HG03469 (cell line): ENCODE measurements around the gene SLC25A20.
"Not testable (repeated sequence)": the region's sequence is repeated elsewhere in the genome, so short reads cannot be mapped to it uniquely, and the experiment has no call there.

Experiments
- ATAC-seq: cut with Tn5 transposase; IDR thresholded peaks from one replicate; pipeline ENCODE4 v1.9.1; 2021; ENCODE audit warnings: mild to moderate bottlenecking, moderate library complexity, moderate number of reproducible peaks; ENCODE audit not compliant: unreplicated experiment

SLC25A20 gene

DNA sequence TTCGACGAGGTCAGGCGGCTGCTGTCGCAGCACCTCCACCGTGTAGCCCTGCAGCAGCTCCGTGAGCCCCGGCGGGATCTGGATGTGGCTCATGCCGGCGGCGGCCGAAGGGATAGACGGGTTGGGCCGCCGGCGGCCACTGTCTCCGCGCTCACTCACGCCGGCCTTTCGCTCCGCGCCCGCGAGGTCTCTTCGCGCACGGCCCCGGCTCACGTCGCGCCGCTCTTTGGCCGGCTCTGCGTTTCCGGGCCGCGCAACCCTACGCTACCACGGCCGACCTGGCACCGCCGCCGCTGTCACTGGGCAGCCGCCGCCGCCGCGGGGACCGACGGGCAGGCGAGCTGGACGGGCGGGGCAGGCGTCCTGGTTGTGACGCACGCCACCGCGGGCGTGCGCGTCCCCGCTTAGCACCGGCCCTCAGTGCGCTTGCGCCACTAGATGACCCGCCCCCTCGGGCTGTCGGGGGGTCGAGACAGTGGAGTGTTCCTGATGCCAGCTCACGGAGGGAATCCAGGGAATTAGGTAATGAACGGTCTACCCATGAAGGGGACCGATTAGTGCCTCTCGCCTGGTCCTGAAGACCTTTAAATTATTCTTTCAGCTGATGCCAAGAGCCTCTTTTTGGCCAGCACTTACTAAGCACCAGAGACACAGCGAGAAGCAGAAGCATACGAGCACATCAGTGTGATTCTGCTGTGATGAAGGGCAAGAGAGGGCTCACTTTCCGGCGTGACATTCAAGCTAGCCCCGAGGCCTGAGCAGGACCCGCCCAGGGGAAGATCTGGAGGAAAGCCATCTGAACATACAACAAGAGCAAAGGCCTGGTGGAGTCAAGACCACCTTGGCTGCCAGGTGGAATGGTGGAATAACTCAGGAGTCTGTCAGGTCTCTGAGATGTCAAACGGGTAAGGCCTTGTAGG is 50.9 kb downstream of the SLC25A20 start, which contains the start of gene PRKAR2A:
PRKAR2A (minus strand) TSS at position 371 of the 920 bp plus-strand sequence; CDS start at position 93, 278 bp downstream.
- ATAC-seq: peak; percentile 74

DNA sequence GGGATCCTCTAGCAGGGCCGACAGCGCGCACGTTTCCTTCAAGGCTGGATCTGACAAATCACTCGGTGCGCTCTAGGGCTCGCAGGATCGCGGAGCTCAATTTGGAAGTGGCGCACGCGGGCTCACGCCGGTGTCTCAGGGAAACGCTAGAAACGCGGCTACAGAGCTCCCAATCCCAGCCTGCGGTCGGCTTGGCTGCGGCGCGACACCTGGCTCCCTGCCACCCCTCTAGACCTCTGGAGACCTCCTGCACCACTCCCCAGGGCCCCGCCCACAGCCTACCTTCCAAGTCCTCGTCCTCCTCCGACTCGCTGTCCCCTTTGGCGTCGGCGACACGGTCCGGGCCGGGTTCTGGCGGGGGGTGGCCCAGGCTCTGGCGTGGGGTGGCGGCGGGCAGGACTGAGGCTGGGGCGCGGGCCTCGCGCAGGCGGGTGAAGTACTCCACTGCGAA is 51.6 kb downstream of the SLC25A20 start:
- ATAC-seq: peak; percentile 15

DNA sequence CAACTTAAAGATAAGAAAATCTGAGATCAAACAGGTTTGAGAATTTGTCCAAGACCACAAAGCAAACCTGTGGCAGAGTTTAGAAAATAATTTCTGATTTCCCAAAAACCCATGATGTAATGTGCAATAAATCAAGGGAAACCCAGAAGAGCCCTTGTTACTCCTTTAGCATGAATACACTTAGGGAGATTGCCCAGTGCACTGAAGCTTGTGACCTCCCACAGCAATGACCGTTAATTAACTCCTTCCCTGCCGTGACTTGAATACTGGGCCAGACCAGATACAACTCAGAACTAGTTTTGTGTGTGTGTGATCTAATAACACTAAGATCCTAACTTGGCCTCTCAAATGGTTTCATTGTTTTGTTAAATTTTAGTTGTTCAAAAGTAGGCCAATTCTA is 53.5 kb downstream of the SLC25A20 start:
- no peak for ATAC-seq

DNA sequence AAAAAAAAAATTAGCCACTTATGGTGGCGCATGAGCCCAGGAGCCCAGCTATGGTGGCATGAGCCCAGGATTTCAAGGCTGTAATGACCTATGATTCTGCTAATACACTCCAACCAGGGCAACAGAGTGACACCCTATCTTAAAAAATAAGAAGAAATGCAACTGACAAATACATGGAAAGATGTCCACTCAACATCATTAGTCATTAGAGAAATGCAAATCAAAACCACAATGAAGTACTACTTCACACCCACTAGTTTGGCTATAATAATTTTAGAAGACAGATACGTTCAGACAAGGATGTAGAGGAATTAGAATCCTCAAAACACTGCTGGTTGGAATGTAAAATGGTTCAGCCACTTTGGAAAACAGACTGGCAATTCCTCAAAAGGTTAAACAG is 61.5 kb downstream of the SLC25A20 start:
- no peak for ATAC-seq

DNA sequence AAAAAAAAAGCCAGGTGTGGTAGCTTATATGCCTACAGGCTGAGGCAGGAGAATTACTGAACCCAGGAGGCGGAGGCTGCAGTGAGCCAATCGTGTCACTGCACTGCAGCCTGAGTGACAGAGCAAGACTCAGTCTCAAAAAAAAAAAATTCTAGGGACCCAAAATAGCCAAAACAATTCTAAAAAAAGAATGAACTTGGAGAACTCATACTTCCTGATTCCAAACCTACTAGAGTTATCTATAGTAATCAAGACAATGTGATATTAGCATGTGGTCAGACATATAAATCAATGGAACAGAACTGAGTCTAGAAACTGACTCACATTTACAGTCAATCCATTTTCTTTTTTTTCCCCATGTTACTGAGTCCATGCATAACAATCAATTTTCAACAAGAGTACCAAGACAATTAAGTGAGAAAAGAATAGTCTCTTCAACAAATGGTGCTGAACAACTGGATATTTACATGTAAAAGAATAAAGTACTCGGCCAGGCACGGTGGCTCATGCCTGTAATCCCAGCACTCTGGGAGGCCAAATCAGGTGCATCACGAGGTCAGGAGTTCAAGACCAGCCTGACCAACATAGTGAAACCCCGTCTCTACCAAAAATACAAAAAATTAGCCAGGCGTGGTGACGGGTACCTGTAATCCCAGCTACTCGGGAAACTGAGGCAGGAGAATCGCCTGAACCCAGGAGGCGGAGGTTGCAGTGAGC is 62.9 kb downstream of the SLC25A20 start:
- no peak for ATAC-seq

DNA sequence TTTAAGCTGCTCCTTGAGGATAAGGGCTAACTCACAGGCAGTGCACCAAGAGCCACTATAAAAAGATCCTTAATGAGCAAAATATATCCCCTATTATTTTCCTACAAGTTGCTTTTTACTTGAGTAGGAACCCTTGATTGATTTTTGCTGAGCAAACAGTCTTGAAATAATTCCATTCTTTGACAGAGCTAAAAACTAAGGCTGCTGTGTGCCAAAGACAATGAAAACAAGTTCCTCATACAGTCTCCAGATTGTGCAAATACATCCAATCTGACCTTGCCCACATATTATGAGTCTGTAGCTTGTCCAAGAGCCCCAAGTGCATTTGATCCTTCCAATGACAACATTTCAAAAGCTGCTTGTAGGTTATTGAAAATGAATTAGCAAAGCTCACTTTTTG is 66.0 kb downstream of the SLC25A20 start:
- ATAC-seq: no peak

DNA sequence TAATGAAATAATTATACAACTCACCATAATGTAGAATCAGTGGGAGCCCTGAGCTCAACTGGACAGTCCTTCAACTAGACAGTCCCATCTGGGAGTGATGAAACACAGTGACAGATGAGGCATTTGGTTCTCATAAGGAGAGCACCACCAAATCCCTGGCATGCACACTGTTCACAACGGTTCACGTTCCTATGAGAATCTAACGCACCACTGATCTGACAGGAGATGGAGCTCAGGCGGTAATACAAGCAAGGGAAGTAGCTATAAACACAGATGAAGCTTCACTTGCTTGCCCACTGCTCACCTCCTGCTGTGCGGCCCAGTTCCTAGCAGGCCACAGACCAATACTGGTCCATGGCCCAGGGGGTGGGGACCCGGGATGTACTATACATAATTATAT is 68.0 kb downstream of the SLC25A20 start:
- ATAC-seq: no peak

DNA sequence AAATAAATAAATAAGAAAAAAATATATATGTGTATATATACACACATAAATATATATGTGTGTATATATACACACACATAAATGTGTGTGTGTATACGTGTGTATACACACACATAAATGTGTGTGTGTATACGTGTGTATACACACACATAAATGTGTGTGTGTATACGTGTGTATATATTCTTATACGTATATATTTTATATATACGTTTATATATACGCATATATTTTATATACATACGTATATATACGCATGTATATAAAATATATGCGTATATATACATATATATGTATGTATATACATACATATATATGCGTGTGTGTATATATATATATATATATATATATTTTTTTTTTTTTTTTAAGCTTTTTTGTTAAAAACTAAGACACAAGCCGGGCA is 69.2 kb downstream of the SLC25A20 start:
- ATAC-seq: not testable (repeated sequence)

DNA sequence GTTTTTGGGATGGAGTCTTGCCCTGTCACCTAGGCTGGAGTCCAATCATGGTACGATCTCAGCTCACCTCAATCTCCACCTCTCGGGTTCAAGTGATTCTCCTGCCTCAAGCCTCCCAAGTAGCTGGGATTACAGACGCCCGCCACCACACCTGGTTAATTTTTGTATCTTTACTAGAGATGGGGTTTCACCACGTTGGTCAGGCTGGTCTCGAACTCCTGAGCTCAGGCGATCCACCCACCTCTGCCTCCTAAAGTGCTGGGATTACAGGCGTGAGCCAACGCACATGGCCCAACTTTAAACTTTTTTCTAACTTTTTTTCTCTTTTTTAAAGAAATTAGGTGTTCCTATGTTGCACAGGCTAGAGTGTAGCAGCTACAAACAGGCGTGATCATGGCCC is 70.8 kb downstream of the SLC25A20 start:
- not testable (repeated sequence) for ATAC-seq

DNA sequence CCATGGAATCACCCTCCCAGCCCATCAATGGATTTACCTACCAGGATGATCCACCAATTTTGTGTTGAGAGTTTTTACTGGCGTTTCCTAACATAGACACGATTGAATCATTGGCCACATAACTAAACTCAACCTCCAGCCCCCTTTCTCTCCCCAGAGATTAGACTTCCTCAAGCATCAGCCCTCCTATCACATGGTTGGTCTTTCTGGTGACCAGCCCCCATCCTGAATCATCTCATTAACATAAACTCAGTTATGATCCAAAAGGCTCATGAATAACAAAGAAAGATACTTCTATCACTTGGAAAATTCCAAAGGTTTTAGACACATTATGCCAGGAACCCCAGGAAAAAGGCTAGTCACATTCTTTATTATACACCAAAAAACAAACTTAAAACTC is 72.2 kb downstream of the SLC25A20 start:
- ATAC-seq: no peak

DNA sequence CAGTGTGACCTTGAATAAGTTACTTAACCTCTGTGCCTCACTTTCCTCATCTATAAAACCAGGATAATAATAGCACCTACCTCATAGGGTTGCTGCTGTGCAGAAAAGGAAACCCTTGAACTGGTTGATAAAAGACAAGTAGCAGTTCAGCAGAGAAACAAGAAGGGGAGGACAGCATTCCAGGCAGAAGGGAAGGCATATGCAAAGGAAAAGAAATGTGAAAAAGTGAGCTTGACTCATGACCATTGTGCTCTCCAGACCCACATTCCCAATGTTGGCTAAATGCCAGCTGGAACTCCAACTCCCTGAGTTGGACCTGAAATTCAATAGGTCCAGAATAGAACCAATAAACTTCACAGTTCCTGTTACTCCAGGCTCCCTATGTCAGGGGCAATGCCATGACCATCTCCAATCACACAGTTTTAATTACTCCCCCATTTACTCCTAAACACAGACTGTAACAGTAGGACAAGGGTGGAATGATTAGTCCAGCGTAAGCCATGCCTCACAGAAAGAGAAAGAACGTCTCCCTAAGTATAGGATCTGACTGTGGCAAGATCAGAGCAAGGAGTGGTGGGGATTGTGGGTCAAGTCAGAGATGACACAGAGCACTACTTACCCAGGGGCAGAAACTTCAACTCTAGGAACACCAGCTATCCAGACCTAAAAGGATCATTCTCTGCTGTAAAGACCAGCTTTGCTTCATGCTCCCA is 77.9 kb downstream of the SLC25A20 start:
- no peak for ATAC-seq

DNA sequence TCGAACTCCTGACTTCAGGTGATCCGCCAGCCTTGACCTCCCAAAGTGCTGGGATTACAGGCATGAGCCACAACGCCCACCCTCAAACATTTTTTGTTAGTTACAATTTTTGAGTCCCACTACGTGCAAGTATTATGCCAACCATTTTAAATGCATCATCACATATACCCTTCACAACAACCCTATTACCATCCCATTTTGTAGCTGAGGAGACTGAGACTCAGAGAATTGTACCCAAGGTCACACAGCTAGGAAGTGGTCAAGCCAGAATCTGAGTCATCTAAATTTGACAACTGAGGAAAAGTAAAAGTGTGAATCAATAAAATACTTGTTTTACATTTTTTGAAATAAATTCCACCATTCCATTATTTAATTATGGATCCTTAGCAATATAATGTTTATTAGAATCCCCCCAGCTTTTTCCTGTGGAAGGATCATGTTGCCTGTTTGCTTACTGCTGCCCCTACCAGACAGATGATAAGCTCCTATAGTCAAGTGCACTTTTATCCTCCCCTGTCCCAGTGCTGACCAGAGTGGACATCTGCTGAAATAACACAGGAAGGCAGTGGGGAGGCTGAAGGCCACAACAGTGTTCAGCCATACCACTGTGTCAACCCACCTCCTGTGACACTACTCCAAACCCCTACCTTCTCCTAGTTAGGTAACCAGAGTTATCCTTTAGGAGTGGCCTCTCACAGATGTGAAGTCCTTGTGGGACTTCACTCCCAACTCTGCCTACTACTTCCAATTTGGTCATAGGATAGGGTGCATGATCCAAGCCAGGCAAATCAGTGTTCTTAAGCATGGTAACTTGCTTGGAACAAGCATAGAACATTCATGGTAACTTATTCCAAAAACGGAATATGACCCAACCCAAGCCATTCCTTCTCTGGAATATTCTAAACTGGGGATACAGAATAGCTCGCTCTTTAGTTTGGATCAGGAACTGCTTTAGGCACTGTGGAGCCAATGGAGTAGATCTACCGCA is 79.2 kb downstream of the SLC25A20 start:
- ATAC-seq: no peak

DNA sequence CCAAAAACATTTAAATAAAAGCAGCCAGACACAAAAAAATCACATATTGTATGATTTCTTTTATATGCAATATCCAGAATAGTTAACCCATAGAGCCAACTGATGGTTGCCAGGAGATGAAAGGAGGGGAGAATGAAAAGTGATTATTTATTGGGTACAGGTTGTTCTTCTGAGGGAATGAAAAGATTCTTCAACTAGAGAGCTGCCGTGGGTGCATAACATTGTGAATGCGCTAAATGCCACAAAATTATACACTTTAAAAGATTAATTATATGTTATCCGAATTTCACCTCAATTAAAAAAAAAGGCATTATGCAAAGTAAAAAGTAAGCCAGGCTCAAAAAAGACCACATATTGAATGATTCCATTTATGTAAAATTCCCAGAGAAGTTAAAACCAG is 87.2 kb downstream of the SLC25A20 start:
- ATAC-seq: no peak
